Ovary (tissue), 3 donors: ENCODE data around the gene C5orf52.

Experiments used
- CTCF ChIP-seq, 3 donors: fragments of 450-650 bp in 2 of 3; fragments of 200-600 bp in 1 of 3; IDR thresholded peaks; one replicate each; pipeline versions ENCODE4 v1.5.1 to v1.8.0; 2016 to 2022; ENCODE audit warnings: antibody characterized with exemption in 3 of 3, mild to moderate bottlenecking in 1 of 3
- EP300 ChIP-seq: sonication (generic); formaldehyde crosslinking; IDR thresholded peaks from one replicate; pipeline ENCODE4 v1.6.1; 2017; ENCODE audit warnings: antibody characterized with exemption
- donor health status: DM: no; HTN: no; CAD: no.

- no peak for TF ChIP-seq CTCF (IDR thresholded peaks at IDR 0.05)
- TF ChIP-seq EP300: no peak
Measured at GRCh38 chr5:157650991-157651611, 20.2 kb upstream of the C5orf52 start.
